GM18951 (cell line): Measurements from ENCODE around the gene GSTK1.

Experiments
- POLR2A ChIP-seq: IDR thresholded peaks from 4 replicates; pipeline ENCODE4 v1.6.1; 2011; ENCODE audit warnings: mild to moderate bottlenecking; ENCODE audit not compliant: insufficient read length, insufficient read depth; ENCODE audit errors: extremely low read depth
- in situ Hi-C: fragments of 300-500 bp; cut with MboI; formaldehyde crosslinking; loops from one replicate; pipeline ENCODE4 v1.12.0; 2022; ENCODE audit warnings: low sequenced_read_pairs, mixed read lengths, inconsistent platforms; ENCODE audit not compliant: unreplicated experiment

The GSTK1 gene

GRCh38 chr7:143243614-143244013 lies 19.6 kb upstream of the GSTK1 start:
- in situ Hi-C loops = no loop called here
- no peak for TF ChIP-seq POLR2A

DNA sequence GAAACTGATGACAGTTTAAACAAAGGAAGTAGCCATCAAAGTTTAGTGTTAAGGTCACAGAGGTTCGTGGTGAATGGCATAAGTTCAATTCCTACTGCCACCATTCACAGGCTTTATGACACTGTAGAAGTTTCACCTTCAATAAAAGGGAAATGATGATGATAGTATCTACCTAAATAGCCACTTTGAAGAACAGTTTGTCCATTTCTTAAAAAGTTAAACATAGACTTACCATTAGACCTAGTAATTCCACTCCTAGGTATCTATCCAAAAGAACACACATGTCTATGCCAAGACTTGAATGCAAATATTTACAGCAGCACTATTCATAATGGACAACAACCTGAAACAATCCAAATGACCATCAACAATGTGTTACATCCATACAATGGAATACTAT lies 18.9 kb upstream of the GSTK1 start:
- in situ Hi-C loops = no loop called here
- TF ChIP-seq POLR2A = no peak

DNA sequence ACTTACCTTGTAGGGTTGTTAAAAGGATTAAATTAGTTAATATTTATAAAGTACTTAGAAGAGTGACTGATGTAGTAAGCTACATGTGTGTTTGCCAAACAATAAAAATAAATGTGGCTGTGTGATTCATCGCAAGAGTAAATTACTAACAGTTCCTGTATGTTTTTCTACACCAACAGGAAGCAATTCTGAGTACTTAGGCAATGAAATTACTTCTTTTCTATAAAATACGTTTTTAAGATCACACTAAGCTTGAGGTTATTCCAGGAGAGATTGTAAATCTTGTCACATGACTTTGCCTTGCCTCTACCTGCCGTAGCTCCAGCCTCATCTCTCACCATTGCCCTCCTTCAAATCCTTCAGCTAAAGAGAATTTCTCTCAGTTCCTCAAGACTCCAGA lies 18.1 kb upstream of the GSTK1 start:
- in situ Hi-C loops = no loop called here
- TF ChIP-seq POLR2A = no peak

DNA sequence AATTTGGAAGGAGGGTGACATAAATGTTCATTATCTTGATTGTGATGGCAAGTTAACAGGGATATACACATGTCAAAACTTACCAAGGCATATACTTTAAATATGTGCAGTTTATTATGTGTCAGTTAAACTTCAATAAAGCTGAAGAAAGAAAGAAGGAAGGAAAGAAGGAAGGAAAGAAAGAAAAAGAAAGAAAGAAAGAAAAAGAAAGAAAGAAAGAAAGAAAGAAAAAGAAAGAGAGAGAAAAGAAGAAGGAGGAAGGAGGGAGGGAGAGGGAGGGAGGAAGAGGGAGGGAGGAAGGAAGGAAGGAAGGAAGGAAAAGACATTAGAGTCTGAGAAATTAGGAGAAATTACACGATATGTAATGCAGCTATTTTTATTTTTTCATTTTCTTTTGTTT lies 15.9 kb upstream of the GSTK1 start:
- TF ChIP-seq POLR2A = no peak
- in situ Hi-C loops = no loop called here

- no peak for TF ChIP-seq POLR2A
- in situ Hi-C loops = no loop called here
These were observed 14.4 kb upstream of the GSTK1 start for GRCh38 chr7:143248761-143249354.

- in situ Hi-C loops = loop anchor here (10.0 kb wide), 1 partner anchor 165 kb away; no protein-coding TSS in a partner anchor
- no peak for TF ChIP-seq POLR2A
These were observed 13.0 kb upstream of the GSTK1 start for GRCh38 chr7:143250199-143250598.

- TF ChIP-seq POLR2A = no peak
- in situ Hi-C loops = loop anchor here (10.0 kb wide), 1 partner anchor 164 kb away; no protein-coding TSS in a partner anchor
These were observed 12.4 kb upstream of the GSTK1 start for GRCh38 chr7:143250822-143251221.

GRCh38 chr7:143252006-143252405 lies 11.2 kb upstream of the GSTK1 start:
- in situ Hi-C loops = loop anchor here (10.0 kb wide), 1 partner anchor 163 kb away; no protein-coding TSS in a partner anchor
- no peak for TF ChIP-seq POLR2A

DNA sequence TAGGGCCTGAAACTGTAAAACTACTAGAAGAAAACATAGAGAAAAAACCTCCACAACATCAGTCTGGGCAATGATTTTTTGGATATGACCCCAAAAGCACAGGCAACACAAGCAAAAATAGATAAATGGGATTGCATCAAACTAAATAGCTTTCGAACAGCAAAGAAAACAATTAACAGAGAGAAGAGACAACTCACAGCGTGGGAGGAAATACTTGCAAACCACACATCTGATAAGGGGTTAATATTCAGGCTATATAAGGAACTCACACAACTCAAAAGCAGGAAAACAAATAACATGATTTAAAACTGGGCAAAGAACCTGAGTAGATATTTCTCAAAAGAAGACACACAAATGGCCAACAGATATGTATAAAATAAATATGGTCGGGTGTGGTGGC lies 7.7 kb upstream of the GSTK1 start:
- in situ Hi-C loops = loop anchor here (10.0 kb wide), 1 partner anchor 159 kb away; no protein-coding TSS in a partner anchor
- TF ChIP-seq POLR2A = no peak

DNA sequence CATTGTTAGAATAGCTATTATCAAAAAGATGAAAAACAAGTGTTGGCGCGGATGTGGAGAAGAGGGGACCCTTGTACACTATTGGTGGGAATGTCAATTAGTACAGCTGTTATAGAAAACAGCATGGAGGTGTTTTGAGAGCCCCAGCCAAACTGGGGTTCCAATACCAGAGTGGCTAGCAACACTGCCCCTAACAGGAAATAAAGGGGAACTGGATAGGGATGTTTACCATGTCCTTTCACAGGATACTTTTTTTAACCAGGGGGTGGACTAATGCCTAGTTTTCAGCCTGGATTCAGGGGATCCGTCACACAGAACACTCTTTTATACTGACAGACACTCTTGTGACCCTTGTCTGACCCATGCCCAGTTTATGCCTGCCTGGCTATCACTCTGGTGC lies 6.9 kb upstream of the GSTK1 start:
- in situ Hi-C loops = loop anchor here (10.0 kb wide), 1 partner anchor 158 kb away; no protein-coding TSS in a partner anchor
- TF ChIP-seq POLR2A = no peak

DNA sequence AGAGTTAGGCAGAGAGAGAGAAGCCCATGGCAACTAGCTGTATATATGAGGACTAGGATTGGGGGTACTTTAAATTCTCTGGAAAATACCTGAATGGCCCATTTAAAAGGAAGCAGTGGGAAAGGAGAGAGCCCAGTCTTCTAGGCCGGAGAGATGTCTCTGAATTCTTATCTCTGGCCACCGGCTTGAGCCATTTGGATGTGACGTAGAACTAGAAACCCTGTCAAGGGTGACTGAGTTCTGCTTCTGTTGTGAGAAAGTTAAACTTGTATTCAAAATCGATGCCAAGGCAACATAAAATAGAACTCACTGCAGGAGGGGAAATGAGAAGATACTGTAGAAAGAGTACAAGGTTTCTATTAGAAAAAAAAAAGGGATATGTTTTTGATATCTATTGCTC lies 6.3 kb upstream of the GSTK1 start:
- no peak for TF ChIP-seq POLR2A
- in situ Hi-C loops = loop anchor here (10.0 kb wide), 1 partner anchor 158 kb away; no protein-coding TSS in a partner anchor

- no peak for TF ChIP-seq POLR2A
- in situ Hi-C loops = loop anchor here (10.0 kb wide), 1 partner anchor 157 kb away; no protein-coding TSS in a partner anchor
These were observed 5.7 kb upstream of the GSTK1 start for GRCh38 chr7:143257501-143257900.

DNA sequence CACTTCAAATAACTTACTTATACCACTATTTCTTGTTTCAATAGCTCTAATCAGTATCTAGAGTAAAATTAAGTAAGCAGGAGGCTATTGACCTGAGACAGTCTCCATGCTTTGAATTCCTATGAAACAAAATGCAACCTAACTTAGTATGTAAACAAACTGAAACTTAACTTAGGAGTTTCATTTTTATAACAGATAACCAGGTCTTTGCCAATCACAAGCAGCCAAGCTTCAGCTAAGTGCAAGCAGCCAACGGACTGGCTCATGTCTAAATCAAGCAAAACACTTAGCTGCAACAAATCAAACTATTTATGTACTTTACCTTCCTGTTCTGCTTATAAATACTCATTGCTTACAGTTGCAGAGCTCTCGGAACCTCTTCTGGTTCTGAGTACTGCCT lies 4.4 kb upstream of the GSTK1 start:
- TF ChIP-seq POLR2A = no peak
- in situ Hi-C loops = loop anchor here (10.0 kb wide), 1 partner anchor 156 kb away; no protein-coding TSS in a partner anchor

DNA sequence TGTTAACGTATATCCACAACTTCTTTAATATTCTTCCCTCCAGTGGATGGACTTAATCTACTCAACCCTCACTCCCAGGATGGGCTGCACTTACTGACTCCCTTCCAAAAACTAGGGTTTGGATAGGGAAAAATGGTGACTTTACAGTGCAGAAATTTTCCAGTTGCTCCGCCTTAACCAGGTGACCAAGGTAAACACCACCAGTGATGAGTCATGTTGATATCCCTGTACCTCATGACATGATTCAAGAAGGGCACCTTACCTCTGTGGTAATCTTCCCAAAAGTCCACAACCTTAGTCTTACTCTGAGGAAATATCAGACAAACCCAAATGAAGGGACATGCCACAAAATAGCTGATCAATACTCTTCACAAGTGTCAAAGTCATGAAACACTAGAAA lies 3.5 kb upstream of the GSTK1 start:
- in situ Hi-C loops = loop anchor here (10.0 kb wide), 1 partner anchor 155 kb away; no protein-coding TSS in a partner anchor
- no peak for TF ChIP-seq POLR2A
